Endometrial microvascular endothelial cells (primary cell): Measurements from ENCODE around the gene SIK3. TPM values are rescaled to one million over a fixed set of nuclear protein-coding genes. Genes with fewer than 3 reads are reported as not detected.

Experiments used
- in situ Hi-C: cut with HindIII; loops from 2 replicates; pipeline ENCODE4 v1.10.0; 2017; ENCODE audit warnings: low sequenced_read_pairs, low pct_unique_long_range_greater_than_20kb; ENCODE audit errors: inconsistent ontology term
- total RNA-seq: library from RNA; depleted of rRNA; stranded (reverse); fragments of >200 nt; gene quantifications from one replicate; pipeline ENCODE4 v1.2.3, GENCODE V29; 2015; ENCODE audit errors: inconsistent ontology term

The SIK3 gene
- total RNA-seq, 1 donor from 2014 or later, result 7.9 TPM

DNA sequence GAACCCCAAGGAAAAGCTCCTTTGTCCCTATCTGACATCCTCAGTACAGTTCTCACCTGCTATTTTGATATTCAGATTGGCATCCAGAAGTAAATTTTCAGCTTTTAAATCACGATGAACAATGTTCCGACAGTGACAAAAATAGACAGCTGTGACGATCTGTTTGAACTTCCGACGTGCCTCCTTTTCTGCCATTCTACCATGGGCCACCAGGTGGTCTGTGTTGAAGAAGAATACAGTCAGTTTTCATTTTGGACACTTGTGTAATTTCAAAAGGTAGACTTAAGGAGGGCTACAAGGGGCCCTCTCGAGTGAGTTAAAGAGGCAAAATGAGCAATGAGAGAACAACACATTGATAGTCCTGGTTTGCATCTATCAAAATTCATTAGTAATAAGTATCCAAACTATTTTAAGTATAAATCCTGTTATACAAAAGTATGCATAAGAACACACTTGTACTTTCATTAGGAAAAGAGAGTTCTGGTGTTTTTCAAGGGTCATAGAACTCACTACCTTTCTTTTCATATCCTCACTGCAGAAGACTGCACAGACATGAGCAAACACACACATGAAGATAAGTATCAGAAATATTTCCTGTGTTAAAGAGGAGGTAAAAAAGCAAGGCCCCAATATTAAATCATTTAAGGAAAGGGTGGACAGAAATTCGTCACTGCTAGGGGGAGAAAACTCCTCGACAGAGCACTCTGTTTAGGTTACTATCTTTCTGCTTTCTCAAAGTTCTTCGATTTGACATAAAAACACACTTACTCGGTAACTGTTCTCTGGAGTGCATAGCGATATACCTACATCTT, 170.9 kb downstream of the SIK3 start:
- in situ Hi-C loops, result no loop called here

DNA sequence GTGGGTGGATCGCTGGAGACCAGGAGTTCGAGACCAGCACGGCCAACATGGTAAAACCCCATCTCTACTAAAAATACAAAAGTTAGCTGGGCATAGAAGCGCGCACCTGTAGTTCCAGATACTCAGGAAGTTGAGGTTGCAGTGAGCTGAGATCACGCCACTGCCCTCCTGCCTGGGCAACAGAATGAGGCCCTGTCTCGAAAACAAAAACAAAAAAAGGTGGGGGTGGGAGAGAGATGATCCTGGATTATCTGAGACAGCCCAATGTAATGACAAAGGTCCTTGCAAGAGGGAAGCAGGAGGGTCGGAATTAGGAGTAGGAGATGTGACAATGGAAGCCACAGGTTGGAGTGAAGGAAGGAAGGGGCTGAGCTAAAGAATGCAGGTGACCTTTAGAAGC, 173.2 kb downstream of the SIK3 start:
- in situ Hi-C loops, result no loop called here

GRCh38 chr11:116918925-116919655, 179.1 kb downstream of the SIK3 start:
- in situ Hi-C loops, result no loop called here

- in situ Hi-C loops, result no loop called here
These were observed 180.6 kb downstream of the SIK3 start for GRCh38 chr11:116917632-116918031.

GRCh38 chr11:116916886-116917285, 181.3 kb downstream of the SIK3 start:
- in situ Hi-C loops, result no loop called here

GRCh38 chr11:116916052-116916451, 182.2 kb downstream of the SIK3 start:
- in situ Hi-C loops, result no loop called here

DNA sequence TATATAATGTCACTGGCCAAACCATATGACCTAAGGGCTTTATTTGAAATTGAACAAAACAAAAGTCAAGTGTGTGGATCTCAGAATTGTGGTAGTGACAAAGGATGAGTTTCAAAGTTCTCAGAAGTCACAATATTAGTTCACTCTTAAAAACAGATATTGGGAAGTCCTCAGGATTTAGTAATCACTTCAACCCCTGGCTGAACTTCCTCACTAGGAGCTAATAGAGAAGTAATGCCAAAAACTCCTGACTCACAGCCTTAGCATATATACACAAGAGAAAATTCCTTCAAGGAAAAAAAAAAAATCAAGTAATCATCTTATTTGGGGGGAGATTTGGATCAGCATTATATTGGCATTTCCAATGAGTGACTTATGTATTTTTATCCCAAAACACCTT, 185.2 kb downstream of the SIK3 start:
- in situ Hi-C loops, result no loop called here

- in situ Hi-C loops, result no loop called here
These were observed 186.1 kb downstream of the SIK3 start for GRCh38 chr11:116911976-116912734.

GRCh38 chr11:116910847-116911246, 187.4 kb downstream of the SIK3 start:
- in situ Hi-C loops, result no loop called here

- in situ Hi-C loops, result no loop called here
These were observed 187.8 kb downstream of the SIK3 start for GRCh38 chr11:116910378-116910777.

DNA sequence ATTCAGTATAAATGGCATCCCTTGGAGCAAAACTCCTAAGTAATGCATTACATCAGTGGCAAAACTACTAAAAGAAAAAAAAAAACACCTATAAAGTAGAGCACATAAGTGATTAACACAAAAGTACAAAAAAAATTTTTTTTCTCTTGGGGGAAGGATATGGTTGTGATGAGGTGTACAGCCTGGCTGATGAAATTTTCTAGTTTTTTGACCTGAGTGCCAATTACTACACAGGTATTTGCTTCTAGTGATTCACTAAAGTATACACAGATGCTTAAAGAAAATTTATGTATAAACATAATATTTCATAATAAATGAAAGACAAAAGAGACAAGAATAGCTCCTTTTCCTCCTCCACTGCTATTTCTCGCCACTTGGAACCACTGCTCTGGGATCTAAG, 189.0 kb downstream of the SIK3 start:
- in situ Hi-C loops, result no loop called here

GRCh38 chr11:116906479-116906878, 191.7 kb downstream of the SIK3 start:
- in situ Hi-C loops, result no loop called here

DNA sequence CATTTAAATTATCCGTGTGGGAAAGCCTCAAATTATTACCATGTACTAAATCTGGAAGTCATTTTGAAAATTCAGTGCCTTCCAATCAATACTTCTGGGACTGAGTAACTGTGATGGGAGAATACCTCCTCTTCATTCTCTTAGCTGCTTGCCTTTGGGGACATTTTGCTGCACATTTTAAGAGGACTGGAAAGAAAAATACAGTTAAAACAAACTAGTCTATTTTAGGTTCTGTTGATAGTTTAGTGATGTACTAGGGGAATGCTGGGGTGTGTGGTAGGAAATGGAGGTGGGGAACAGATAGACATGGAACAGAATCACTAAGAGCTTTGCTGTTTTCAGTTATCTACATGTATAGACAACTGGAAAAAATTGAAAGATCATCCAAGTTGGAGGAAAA, 195.1 kb downstream of the SIK3 start:
- in situ Hi-C loops, result no loop called here

DNA sequence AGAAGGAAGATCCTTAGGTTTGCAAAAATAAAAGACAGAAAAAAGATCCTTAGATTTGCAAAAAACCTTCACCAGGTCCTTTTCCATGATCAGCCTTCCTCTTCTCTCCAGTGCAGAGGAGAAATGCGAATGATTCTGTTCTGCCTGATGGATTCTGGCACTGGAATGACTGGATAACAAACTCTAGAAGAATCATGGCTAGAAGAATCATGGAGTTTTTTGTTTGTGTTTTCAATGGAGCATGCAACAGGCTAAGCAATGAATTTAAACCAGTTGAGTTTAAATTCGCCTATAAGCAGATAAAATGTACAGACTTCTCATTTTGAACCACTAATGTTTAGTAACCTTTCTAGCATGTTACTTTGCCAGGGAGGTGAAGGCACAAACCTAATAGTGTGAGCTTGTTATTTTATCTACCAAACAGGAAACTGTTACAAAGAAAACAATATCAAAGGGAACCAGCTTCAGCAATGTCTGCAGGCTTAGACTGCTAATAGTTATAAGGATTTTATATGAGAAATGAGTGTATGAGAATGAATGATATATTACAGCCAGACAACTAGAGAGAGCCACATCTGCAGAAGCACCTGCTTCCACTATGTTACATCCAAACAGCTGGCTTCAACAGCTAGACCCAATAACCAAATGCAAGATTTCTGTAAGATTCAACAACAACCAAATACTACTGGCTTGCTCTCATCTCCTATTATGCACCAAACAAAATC, 196.1 kb downstream of the SIK3 start:
- in situ Hi-C loops, result no loop called here

- in situ Hi-C loops, result no loop called here
These were observed 197.0 kb downstream of the SIK3 start for GRCh38 chr11:116901211-116901610.

- in situ Hi-C loops, result no loop called here
These were observed 202.0 kb downstream of the SIK3 start for GRCh38 chr11:116896211-116896610.

DNA sequence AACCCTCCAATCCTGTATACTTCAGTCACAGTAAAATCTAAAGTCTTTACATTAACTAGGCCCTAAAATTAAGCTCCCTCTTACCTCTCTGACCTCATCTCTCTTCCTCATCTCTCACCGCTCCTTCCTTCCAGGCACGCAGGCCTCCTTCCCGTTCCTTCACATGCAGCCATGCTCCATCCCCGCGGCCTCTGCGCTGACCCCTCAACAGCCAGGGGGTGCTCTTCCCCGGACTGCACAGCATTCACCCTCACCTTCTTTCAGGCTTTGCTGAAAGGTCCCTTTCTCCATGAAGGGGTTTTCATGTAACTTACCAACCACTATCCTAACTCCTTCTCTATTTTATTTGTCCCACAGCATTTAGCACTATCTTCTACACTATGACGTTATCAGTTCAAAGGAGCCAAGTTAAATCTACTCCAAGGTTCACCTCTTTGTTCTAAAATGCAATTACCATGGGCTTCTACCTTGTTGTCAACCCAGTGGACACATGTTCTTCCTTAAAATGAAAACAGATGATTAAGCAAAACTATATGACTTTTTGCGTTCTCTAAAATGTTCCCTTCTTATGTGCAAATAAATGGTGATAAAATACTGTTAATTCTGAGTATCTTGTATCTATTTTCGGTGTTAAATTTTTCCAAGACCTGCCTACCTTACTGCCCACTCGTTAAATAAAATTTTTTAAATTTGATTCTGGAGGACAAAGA, 203.0 kb downstream of the SIK3 start:
- in situ Hi-C loops, result no loop called here

GRCh38 chr11:116893906-116894305, 204.3 kb downstream of the SIK3 start:
- in situ Hi-C loops, result no loop called here
